Astrocyte of the cerebellum (primary cell): ENCODE data around the gene DESI2.

Experiments used
- DNase-seq: peaks from one replicate; pipeline ENCODE4 v3.0.0-alpha.2; 2011; ENCODE audit warnings: low read depth
- H3K4me3 ChIP-seq: 2 replicates; pipeline ENCODE4 v1.5.1; 2011; ENCODE audit warnings: mild to moderate bottlenecking, low read depth, low read length, moderate library complexity
- CTCF ChIP-seq: IDR thresholded peaks from 2 replicates; pipeline ENCODE4 v1.5.1; 2012; ENCODE audit warnings: low read length, low read depth, moderate library complexity, mild to moderate bottlenecking; ENCODE audit errors: missing control alignments
- in situ Hi-C: cut with HindIII; loops from 2 replicates; pipeline ENCODE4 v1.10.0; 2017; ENCODE audit warnings: low sequenced_read_pairs

DESI2 gene

GRCh38 chr1:244702620-244703019 lies 49.7 kb downstream of the DESI2 start:
- in situ Hi-C loops = no loop called here
- TF ChIP-seq CTCF = no peak

GRCh38 chr1:244704107-244704506 lies 51.2 kb downstream of the DESI2 start:
- no peak for DNase-seq
- in situ Hi-C loops = no loop called here
- no peak overlapping the region for H3K4me3 ChIP-seq
- TF ChIP-seq CTCF = no peak

More at GRCh38 chr1:244702620-244703019, 49.7 kb downstream of the DESI2 start:
- H3K4me3 ChIP-seq = no peak overlapping the region
- no peak for DNase-seq

DNA sequence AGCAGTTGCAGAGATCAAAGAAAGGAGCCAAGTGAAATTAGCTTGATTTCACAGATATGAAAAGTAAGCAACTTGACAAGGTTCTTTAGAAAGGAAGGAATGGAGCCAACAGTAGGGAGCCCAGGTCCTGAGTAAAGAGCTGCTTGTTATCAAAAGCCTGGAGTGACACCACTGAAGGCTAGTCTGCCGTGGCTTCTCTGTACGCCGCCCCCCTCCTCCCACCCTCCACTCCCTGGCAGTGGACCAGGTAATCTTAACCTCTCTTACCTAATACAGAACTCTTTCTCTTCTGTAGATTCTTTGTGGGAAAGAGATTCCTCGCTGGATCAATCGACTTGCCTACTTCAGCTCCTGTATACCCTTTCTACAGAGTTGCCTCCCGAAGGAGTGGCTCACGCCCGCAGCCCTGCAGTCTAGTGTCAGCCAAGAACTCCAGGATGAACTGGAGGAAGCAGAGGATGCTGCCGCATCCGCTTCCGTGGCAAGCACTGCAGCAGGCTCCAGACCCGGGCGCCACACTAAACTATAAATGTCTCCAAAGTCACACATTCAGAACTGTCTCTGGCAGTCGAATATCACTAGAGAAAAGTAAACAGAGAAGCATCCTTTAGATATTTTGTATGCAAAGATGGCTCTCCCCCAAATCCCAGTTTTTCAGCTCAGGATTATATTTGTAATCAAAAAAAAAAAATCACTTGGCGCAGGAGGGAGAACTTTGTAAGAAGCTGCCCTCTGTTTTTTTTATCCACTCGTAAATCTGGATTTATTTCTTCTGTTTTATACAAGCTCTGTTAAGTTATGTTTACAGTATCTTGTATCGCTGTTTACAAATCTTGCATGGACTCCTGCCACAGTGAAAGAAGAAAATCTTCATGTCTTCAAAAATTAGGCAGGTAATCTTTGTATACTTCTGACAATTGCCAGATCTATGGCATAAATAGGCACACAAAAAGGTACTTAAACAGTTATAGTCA lies 52.6 kb downstream of the DESI2 start:
- TF ChIP-seq CTCF = no peak
- DNase-seq = no peak
- no peak overlapping the region for H3K4me3 ChIP-seq

DNA sequence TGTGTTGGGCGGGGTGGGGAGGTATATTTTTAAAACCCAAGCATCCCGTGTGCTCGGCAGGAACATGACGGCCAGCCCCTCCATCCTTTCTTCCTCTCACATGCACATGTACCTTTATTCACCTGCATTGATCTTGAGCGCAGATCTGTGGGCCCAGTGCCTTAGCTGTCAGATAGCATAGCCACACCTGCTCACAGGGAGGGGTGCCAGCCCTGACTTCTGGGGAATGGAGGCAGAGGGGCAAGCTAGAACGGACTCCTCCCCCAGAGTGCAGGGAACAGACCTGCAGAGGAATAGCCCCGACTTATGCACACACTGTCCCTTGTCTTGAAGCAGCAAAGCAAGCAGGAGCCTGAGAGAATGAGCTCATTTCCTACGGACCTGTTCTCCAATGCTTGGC lies 56.1 kb downstream of the DESI2 start:
- no peak overlapping the region for H3K4me3 ChIP-seq
- DNase-seq = no peak
- TF ChIP-seq CTCF = no peak
- in situ Hi-C loops = no loop called here

More for the DNA sequence above, 52.6 kb downstream of the DESI2 start:
- in situ Hi-C loops = no loop called here

DNA sequence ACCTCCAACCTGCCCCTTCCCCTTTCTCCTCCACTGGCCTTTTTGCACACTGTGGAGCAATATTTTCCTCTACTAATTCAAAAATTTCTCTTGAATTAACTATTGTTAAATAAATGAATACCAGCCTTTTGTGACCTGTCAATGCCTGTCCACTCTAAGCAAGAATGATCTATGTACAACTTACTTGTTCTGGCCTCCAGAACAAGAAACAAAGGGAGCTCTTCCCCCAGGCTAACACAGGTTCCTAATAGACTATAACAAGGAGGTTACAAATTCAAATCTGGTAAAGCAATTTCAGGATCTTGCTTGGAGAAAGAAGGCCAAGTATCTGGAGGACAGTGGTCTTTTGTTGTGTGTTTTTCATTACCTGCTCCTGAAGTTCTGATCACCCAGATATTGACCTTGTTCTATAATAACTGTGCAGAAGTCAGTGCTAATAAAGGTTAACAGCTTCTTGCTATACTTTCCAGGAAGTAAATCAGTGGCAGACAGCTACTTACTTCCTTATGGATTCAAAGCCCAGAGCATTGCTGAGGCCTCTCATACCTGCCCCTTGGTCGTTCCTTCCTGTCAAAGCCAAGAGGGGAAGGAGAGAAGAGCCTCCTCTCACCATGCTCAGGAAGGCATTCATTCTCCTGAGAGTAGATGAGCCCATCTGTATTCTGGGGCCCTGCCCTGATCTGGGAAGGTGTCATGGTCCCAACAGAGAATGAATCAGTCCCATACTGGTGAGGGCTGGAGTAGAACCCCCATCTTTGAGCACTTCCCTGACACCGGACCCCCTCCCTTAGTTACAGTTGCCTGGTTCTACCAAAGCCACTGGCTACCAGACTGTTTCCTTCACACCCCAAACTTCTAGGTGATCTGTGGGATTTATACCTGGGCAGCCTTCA lies 56.8 kb downstream of the DESI2 start:
- in situ Hi-C loops = no loop called here
- no peak overlapping the region for H3K4me3 ChIP-seq
- no peak for TF ChIP-seq CTCF
- DNase-seq = no peak

DNA sequence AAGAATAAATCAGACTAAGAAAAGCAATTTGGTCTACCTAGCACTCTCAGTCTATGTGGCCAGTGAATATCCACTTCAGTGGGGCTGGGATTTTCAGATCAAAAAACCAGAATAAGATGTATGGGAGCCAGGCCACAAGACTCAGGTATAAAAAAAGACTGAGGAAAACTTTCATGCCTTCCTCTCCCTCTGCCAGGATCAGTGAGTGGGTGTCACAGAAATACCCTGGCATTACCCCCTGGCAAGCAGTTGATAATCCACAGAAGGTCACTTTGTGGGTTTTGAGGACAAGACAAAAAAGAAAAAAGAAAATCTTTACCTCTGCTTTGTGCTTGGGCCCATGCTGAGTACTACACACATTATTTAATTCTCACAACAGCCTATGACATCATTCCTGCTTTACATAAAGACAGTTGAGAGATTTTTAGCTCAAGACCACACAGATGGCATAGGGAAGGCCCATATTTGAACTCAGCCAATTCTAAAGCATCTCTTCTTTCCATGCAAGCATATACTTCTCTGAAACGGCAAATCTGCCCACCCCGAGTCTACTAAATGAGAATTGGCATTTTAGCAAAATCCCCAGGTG lies 57.6 kb downstream of the DESI2 start:
- in situ Hi-C loops = no loop called here
- no peak for DNase-seq
- no peak overlapping the region for H3K4me3 ChIP-seq
- no peak for TF ChIP-seq CTCF
